ES-I3 (cell line): Measurements from ENCODE around the gene DHFR2.
"Not testable (repeated sequence)": the region's sequence is repeated elsewhere in the genome, so short reads cannot be mapped to it uniquely, and the experiment has no call there.

Experiments
- H3K36me3 ChIP-seq: 2 replicates; pipeline ENCODE4 v1.6.1; 2013; ENCODE audit warnings: mild to moderate bottlenecking, low read length, control low read depth, moderate library complexity; ENCODE audit not compliant: insufficient read depth
- H3K4me1 ChIP-seq: 2 replicates; pipeline ENCODE4 v1.6.1; 2013; ENCODE audit warnings: mild to moderate bottlenecking, control low read depth, low read length; ENCODE audit not compliant: insufficient read depth
- H3K9ac ChIP-seq: 2 replicates; pipeline ENCODE4 v1.6.1; 2013; ENCODE audit warnings: low read depth, mild to moderate bottlenecking, low read length, moderate library complexity
- H3K9me3 ChIP-seq: 2 replicates; pipeline ENCODE4 v1.6.1; 2013; ENCODE audit warnings: mild to moderate bottlenecking, low read length, moderate library complexity; ENCODE audit not compliant: control insufficient read depth, insufficient read depth

Gene DHFR2

DNA sequence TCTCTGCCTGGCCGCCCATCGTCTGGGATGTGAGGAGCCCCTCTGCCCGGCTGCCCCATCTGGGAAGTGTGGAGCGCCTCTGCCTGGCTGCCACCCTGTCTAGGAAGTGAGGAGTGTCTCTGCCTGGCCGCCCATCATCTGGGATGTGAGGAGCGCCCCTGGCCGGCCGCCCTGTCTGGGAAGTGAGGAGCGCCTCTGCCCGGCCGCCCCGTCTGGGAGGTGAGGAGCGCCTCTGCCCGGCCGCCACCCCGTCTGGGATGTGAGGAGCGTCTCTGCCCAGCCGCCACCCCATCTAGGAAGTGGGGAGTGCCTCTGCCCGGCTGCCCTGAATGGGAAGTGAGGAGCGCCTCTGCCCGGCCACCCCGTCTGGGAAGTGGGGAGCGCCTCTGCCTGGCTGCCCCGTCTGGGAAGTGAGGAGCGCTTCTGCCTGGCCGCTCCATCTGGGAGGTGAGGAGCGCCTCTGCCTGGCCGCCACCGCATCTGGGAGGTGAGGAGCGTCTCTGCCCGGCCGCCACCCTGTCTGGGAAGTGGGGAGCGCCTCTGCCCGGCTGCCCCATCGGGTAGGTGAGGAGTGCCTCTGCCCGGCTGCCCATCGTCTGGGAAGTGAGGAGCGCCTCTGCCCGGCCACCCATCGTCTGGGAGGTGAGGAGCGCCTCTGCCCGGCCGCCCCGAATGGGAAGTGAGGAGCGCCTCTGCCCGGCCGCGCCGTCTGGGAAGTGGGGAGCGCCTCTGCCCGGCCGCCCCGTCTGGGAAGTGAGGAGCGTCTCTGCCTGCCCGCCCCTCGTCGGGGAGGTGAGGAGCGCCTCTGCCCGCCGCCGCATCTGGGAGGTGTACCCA is 18.4 kb downstream of the DHFR2 start:
- H3K36me3 ChIP-seq, H3K4me1 ChIP-seq, H3K9me3 ChIP-seq, H3K9ac ChIP-seq: not testable (repeated sequence)

DNA sequence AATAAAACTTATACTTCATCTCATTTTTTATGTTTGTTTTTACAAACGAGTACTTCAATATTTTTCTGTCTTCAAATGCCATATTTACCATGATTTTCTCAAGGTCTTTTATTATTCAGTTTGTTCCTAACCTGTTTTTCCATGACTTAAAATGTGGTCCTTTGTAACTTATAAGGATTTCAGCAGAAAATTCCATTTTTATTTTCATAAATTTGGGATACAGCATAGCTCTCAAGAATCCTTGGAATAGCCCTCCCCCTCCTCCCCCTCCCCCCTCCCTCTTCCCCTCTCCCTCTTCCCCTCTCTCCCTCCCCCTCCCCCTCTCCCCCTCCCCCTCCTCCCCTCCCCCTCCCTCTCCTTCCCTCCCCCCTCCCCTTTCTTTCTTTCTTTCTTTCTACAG is 19.4 kb downstream of the DHFR2 start:
- H3K36me3 ChIP-seq = no peaks in the 10 kb centered on the region
- no peak overlapping the region for H3K9ac ChIP-seq
- H3K4me1 ChIP-seq = no peaks in the 10 kb centered on the region
- H3K9me3 ChIP-seq = peaks cover 4% of the 10 kb centered on the region; the same call in 1 of the 2 replicates

DNA sequence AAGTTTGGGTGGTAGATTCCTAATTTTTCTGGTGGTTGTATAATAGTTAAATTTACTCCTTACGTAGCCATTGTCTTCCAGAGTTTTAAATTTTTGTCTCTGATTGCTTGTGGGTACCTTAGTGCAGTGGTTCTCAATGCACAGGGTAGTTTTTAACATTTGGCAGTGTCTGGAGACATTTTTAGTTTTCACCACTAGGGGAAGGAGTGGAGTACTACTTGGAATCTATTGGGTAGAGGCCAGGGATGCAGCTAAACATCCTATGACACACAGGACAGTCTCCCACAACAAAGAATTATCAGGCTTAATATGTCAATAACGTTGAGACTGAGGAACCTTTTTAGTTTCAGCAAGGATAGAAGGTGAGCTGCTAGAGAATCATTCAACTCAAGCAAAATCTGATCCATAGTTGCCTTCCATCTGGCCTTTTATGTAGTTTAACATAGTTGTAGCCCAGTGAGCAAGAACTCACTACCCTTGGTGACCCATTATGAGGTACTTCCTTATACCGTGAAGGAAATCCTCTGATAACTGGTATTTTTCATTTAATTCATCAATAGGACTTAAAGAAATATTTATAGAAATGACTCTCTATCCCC is 25.7 kb downstream of the DHFR2 start:
- Histone ChIP-seq H3K9me3 (no peaks in the 10 kb centered on the region), H3K36me3 (no peaks in the 10 kb centered on the region), H3K9ac (no peak overlapping the region), H3K4me1 (no peaks in the 10 kb centered on the region)

DNA sequence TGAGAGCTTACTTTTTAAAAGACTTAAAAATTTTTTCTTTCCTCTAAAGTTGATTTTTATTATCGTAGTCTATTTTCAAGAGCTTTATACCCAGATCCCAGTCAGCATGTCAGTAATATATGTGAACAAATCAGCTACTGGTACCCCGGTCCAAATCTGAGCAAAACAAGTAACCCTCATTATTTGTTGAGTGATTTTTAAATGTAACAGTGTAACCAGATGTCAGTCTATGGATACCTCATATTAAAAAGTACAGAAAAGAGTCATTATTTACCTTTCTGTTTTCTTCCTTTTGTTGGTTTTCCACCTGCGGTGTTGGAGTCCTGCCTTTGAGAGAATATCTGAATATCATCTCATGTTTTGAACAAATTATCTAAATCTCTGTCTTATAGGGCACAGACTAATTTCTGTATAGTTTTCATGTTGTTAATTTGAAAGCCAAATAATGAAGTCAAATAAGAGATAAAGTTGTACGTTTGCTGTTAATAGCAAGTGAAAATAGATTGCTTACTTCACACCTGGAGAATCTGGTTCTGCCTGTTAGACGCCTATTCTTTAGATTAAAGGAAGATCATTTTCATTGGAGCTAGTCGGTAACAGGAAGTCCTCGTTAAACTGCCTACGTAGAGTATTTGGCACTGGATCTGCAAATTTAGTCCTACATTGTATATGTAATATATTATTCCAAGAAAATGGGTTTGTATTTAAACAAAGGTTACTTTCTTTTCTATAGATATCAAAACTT is 34.5 kb downstream of the DHFR2 start, which contains the start of gene STX19:
Gene STX19 (minus strand): TSS at position 505 of the 745 bp plus-strand sequence. CDS start 13,328 bp downstream, outside the sequence.
- no peaks in the 10 kb centered on the region for H3K9me3 ChIP-seq
- H3K9ac ChIP-seq = no peak within 1 kb of the TSS
- no peaks in the 10 kb centered on the region for H3K36me3 ChIP-seq
- H3K4me1 ChIP-seq = no peaks in the 10 kb centered on the region

DNA sequence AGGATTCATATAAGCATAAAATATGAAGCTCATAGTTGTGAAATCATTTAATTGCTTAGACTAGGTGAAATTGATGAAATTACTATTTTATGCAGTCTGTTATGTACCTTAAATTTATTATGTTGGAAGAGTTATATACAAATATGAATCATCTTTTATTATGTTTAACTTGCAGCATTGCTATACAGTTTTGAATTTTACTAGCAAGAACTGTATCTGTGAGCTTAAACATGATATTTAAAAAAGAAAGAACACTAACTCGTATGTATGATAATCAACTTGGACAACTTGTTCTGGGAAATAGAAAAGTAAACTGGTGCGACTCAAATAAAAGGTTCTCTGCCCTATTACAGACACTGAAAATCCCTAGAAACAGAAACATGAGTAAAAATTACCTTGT is 36.1 kb downstream of the DHFR2 start:
- H3K36me3 ChIP-seq = no peaks in the 10 kb centered on the region
- H3K9ac ChIP-seq = no peak overlapping the region
- no peaks in the 10 kb centered on the region for H3K4me1 ChIP-seq
- no peaks in the 10 kb centered on the region for H3K9me3 ChIP-seq

DNA sequence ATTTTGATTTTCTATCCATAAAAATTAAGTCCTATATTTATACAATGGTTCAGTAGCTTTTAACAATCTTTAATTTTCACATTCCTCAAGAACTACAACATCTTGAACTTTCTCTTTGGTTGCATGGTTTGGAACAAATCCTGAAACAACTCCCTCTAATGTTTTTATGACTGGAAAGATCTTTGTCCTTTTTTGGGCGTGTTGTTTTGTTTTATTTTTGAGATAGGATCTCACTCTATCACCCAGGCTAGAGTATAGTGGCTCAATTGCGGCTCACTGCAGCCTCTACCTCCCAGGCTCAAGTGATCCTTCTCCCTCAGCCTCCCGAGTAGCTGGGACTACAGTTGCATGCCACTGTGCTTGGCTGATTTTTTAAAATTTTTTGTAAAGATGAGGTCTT is 38.3 kb downstream of the DHFR2 start:
- Histone ChIP-seq H3K36me3 (no peaks in the 10 kb centered on the region), H3K9me3 (no peaks in the 10 kb centered on the region), H3K9ac (no peak overlapping the region), H3K4me1 (no peaks in the 10 kb centered on the region)

DNA sequence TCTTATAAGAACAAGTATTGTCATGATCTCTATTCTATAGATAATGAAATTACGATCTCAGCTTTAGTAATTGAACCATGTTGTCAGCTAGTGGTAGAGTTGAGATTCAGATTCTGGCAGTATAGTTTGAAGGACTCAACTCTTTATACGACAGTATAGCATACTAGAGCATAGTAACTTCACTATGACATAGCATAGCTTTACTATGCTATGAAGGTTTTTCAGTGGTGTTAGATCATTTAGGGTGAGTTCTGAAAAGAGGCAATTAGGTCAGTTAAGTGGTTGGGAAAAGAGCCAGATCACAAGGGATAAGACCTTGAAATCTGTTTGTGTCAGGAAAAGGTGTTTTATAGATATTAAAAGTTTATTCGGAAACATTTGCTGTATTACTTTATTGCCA is 42.4 kb downstream of the DHFR2 start:
- H3K36me3 ChIP-seq = no peaks in the 10 kb centered on the region
- no peaks in the 10 kb centered on the region for H3K9me3 ChIP-seq
- H3K9ac ChIP-seq = no peak overlapping the region
- no peaks in the 10 kb centered on the region for H3K4me1 ChIP-seq

DNA sequence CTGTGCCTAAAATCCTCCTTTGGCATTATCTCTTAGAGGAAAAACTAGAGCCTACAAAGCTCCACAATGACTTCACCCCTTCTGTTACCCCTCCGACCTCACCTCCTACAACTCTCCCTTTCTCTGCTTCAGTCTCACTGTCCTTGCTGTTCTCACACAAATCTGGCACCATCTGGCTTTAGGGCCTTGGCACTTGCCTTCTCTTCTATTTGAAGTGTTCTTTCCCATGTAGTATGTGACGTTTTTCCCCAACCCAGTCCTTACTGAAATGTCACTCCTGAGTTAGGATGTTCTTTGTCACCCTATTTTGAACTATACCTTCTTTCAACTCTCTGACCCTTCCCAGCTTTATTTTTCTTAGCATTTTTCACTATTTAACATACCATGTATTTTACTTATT is 43.1 kb downstream of the DHFR2 start:
- H3K9me3 ChIP-seq = no peaks in the 10 kb centered on the region
- no peak overlapping the region for H3K9ac ChIP-seq
- H3K36me3 ChIP-seq = no peaks in the 10 kb centered on the region
- H3K4me1 ChIP-seq = no peaks in the 10 kb centered on the region

DNA sequence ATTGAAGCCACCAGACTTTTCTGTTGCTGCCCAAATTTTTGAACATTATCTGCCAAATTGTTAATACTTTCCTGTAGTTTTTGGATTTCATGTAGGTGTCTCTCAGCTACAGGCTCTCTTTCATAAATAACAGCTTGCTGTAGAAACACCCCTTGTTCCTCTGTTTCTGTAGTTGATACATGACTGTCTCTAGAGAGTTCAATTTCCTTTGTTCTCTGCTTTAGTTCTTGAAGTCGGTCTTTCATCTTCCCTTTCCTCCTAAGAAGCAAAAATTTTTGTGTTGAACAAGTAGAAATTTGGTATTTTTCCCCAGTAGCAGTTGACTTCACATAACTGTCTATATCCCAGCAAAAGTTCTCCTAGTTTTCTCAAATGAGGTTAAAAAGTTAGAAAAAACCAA is 47.7 kb downstream of the DHFR2 start:
- Histone ChIP-seq H3K4me1 (no peaks in the 10 kb centered on the region), H3K36me3 (no peaks in the 10 kb centered on the region), H3K9ac (no peak overlapping the region), H3K9me3 (no peaks in the 10 kb centered on the region)

DNA sequence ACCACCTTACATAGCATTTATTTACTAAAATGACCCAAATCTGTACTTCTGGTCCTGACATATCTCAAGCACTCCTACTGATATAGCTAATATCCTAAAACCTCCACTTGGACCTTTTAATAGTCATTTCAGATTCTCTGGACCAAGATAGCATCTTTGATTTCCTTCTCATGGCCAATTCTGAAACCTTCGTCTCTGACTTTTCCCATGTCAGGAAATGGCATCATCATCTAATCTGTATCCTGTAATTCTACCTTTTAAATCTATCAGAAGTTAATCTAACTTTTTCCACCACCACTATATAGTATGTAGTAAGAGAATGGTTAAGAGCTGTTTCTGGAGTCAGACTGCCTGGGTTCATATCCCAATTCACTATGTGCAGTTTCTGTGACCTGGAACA is 50.5 kb downstream of the DHFR2 start:
- Histone ChIP-seq H3K36me3 (peaks cover 3% of the 10 kb centered on the region; the same call in 1 of the 2 replicates), H3K9me3 (no peaks in the 10 kb centered on the region), H3K9ac (no peak overlapping the region), H3K4me1 (no peaks in the 10 kb centered on the region)

DNA sequence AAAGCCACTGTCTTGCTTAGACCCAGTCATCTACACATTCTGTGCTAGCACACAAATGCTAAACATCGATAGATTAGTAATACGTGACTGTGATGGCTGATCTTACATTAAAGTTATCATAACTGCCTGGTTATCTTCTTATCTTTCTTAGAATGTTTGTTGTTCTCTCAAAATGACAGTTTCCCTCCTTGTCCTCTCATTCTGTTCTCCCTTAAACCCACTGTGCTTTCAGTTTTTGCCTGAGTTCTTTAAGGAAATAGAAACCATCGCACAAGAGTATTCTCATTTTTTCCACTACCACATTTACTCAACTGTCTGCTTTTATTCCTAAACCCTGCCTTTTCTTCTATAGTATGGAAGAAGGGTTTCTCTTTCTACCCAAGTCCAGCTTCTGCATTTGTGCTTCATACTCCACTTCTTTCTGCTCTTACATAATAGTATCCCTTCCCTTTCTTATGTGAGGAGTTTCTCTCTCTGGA is 51.4 kb downstream of the DHFR2 start:
- H3K36me3 ChIP-seq = peaks cover 4% of the 10 kb centered on the region; the same call in 1 of the 2 replicates
- H3K9me3 ChIP-seq = no peaks in the 10 kb centered on the region
- no peaks in the 10 kb centered on the region for H3K4me1 ChIP-seq
- H3K9ac ChIP-seq = no peak overlapping the region

DNA sequence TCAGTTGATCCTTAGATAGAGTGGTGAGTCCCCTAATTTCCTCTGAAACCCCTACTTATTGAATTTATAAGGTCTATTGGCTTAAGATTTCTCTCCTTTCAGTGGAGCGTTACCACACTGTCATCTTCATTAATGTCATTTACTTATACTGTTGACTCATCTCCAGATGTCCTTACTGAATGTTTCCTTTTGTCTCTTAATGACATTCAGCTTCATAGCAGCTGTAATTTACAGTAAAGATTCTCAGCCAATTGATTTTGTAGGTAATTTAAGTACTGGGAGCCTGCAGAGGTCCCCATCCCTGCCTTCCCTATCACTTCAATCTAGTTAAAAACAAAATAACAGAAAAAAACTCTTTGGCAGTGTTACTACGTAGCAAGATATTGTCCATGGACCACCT is 53.1 kb downstream of the DHFR2 start:
- Histone ChIP-seq H3K9me3 (no peaks in the 10 kb centered on the region), H3K4me1 (no peaks in the 10 kb centered on the region), H3K36me3 (peaks cover 4% of the 10 kb centered on the region; the same call in 1 of the 2 replicates), H3K9ac (no peak overlapping the region)

DNA sequence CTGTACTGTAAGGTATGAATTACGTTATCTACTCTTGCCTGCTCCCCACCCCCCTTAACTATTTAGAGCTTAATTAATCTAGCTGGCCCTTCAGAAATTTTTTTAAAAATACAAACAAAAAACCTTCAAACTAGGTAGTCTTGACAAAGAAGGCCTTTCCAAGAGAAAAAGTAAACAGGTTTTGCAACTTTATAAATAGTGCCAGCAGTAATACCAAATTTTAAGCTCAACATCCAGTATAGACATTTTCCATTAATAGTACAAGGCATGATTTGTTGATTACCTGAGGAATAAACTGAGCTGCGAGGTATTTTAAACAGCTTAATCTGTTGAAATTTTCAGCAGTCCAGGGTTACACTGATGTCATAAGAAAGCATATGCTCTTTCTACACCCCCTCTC is 54.5 kb downstream of the DHFR2 start:
- Histone ChIP-seq H3K36me3 (peaks cover 4% of the 10 kb centered on the region; the same call in 1 of the 2 replicates), H3K9ac (no peak overlapping the region), H3K9me3 (no peaks in the 10 kb centered on the region), H3K4me1 (peaks cover 4% of the 10 kb centered on the region; the same call in 1 of the 2 replicates)
